ENCODE measurements around the gene RBM20. TPM values are rescaled to one million over a fixed set of nuclear protein-coding genes. Genes with fewer than 3 reads are reported as not detected.

The RBM20 gene
- total and polyA plus RNA-seq, 2 experiments from 2014 or later, result 0.05 to 0.17 TPM

- Mint-ChIP-seq H3K4me1 (no peaks in the 10 kb centered on the region), H3K27ac (no peak overlapping the region)
- DNase-seq (ENCODE audit: low spot score), result no peak
Measured at GRCh38 chr10:110619514-110620397, 24.4 kb upstream of the RBM20 start.

More at GRCh38 chr10:110619514-110620397, 24.4 kb upstream of the RBM20 start:
- H2AFZ ChIP-seq, result no peak overlapping the region
- H3K4me1 ChIP-seq (ENCODE audit: insufficient read depth), result no peaks in the 10 kb centered on the region
- Mint-ChIP-seq H3K36me3 (ENCODE audit: low read depth) (no peaks in the 10 kb centered on the region), H3K4me3 (no peak overlapping the region), H3K9me3 (no peaks in the 10 kb centered on the region), H3K27me3 (ENCODE audit: insufficient read depth, low read depth, poor library complexity) (peaks cover 2% of the 10 kb centered on the region)
- H3K4me2 ChIP-seq, result no peak overlapping the region
- H3K9me2 ChIP-seq (ENCODE audit: insufficient read depth), result peaks cover 3% of the 10 kb centered on the region
- no peak overlapping the region for H3K4me3 ChIP-seq
- no peaks in the 10 kb centered on the region for H3K27me3 ChIP-seq (ENCODE audit: insufficient read depth)
- no peaks in the 10 kb centered on the region for H4K20me1 ChIP-seq (replicated peaks; ENCODE audit: insufficient read depth)
- peak; percentile 49; the same call in 2 of the 3 replicates for ATAC-seq
- no peaks in the 10 kb centered on the region for H3F3A ChIP-seq (replicated peaks; ENCODE audit: low read depth)
- TF ChIP-seq EZH2phosphoT487 (IDR thresholded peaks at IDR 0.05; ENCODE audit: unreplicated experiment) (no peak), POLR2AphosphoS5 (IDR thresholded peaks at IDR 0.05; ENCODE audit: low read depth) (no peak), CREB1 (CRISPR knock-in tag; IDR thresholded peaks at IDR 0.05; ENCODE audit: low read depth) (no peak), ZNF331 (CRISPR knock-in tag; IDR thresholded peaks at IDR 0.05; ENCODE audit: low read depth) (no peak), JUNB (IDR thresholded peaks at IDR 0.05; ENCODE audit: unreplicated experiment) (no peak), ZNF114 (CRISPR knock-in tag; IDR thresholded peaks at IDR 0.05) (no peak), ZNF462 (CRISPR knock-in tag; IDR thresholded peaks at IDR 0.05) (no peak), REST (IDR thresholded peaks at IDR 0.05; ENCODE audit: unreplicated experiment) (no peak), ETS1 (IDR thresholded peaks at IDR 0.05) (no peak), STAT1 (IDR thresholded peaks at IDR 0.05; ENCODE audit: unreplicated experiment) (no peak), NANOG (IDR thresholded peaks at IDR 0.05; ENCODE audit: borderline replicate concordance) (no peak), EZH2 (IDR thresholded peaks at IDR 0.05; ENCODE audit: low read depth, unreplicated experiment) (no peak), CTCF (conservative IDR thresholded peaks at IDR 0.05; ENCODE audit: low read depth in 2 of 2) (no peak)
- no peaks in the 10 kb centered on the region for H3K79me2 ChIP-seq (replicated peaks; ENCODE audit: insufficient read depth)
- no peak overlapping the region for H3K27ac ChIP-seq (ENCODE audit: low read depth)
- H3K36me3 ChIP-seq (ENCODE audit: insufficient read depth), result no peaks in the 10 kb centered on the region

All from GM23338 (cell line).